Smooth muscle cell of the brain vasculature (primary cell): ENCODE data around the gene HNRNPA0.

Experiments used
- DNase-seq: peaks from one replicate; pipeline ENCODE4 v3.0.0-alpha.2; 2012; ENCODE audit warnings: low read depth, low spot score

The HNRNPA0 gene

DNA sequence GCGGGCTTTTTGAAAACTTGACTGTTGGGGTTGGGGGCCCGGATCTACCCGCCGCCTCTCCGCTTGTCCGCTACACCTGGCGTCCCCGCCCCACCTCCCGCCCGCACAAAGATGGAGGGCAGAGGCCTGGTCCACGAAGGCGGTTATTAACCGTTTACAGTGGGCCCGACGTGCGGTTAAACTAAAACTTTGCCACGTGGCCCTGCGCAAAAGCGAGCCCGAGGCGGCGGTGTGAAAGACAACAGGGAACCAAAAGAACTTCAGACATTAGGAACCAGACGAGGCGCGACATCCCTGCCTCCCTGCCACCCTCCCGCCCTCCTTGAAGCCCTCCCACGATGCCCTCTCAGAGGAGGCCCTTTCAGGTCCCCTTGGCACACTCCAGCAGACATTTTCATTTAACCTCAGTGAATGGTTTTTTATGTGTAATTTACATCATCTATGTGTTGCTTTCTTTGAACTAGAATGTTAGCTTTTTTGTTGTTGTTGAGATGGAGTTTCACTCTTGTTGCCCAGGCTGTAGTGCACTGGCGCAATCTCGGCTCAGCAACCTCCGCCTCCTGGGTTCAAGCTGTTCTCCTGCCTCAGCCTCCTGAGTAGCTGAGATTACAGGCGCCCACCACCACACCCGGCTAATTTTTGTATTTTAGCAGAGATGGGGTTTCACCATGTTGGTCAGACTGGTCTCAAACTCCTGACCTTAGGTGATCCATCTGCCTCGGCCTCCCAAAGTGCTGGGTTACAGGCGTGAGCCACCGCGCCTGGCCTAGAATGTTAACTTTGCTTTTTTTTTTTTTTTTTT lies 999 bp upstream of the HNRNPA0 start:
- DNase-seq = no peak

DNA sequence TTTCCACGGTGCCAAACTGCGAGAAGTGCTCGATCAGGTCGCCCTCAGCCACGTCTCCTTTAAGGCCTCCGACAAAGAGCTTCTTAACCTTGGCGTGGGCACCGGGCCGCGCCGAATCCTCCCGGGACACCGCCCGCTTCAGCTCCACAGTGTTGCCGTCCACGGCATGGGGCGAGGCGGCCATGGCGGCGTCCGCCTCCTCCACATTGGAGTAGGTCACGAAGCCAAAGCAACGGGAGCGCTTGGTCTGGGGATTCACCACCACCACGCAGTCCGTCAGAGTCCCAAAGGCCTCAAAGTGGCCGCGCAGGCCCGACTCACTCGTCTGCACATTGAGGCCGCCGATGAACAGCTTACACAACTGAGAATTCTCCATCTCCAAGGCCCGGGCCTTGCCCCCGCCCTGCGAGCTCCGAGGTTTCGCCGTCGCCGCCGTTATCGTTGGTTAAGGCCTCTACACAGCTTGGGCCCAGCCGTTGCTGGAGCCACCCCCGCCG lies 424 bp downstream of the HNRNPA0 start:
- DNase-seq = no peak

DNA sequence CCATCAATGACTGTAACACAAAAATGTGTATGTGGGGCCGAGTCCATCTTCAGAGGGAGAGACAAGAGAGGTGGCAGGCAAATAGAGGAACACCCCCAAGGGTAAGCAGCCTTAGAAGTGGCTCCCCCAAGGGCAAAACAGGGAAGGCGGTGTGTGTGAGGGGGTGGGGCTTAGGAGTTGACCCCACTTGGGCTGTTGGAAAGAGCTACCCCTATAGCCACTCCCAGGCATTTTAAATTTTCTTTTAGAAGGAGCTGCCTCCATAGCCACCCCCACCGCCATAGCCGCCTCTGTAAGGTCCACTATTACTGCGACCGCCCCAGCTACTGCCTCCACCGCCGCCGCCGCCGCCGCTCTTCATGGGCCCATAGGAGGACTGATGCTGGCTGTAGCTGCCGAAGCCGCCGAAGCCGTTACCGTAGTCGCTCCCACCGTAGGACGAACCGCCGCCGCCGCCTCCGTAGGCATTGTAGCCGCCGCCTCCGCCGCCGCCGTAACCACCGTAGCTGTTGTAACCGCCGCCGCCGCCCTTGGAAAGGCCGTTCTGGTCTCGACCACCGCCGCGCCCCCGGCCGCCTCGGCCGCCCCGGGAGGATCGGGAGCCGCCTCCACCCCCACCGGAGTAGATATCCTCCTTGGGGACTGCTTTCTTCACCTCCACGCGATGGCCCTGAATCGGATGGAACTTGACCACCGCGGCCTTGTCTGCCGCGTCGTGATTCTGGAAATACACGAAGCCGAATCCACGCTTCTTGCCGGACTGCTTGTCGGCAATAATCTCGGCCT lies 1.1 kb downstream of the HNRNPA0 start:
- DNase-seq = no peak

DNA sequence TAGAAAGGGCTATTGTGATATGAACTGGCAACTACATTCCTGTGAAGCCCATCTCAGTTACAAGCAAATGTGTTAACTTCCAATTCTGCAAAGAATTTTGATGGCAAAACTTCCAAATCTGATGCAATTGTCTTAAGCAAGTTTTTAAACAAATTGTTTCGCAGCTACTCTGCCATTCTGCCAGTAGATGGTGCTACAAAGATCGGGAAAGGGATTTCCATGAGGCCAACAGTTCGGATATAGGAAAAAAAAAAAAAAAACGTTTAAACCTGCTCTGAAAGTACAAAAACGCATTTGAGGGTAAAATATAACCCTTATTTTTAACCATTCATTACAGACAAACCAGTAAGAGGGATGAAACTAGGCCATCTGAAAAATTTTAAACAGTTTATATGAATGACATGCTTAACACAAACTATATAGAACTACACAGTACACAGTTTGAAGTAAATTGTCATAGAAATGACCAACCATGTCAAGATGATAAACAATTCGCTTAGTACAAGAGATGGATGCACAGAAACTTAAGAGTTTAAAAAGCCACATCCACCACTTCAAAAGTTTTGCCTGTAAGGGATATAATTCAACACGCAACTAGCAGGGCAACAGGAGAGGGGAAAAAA lies 2.2 kb downstream of the HNRNPA0 start:
- no peak for DNase-seq

DNA sequence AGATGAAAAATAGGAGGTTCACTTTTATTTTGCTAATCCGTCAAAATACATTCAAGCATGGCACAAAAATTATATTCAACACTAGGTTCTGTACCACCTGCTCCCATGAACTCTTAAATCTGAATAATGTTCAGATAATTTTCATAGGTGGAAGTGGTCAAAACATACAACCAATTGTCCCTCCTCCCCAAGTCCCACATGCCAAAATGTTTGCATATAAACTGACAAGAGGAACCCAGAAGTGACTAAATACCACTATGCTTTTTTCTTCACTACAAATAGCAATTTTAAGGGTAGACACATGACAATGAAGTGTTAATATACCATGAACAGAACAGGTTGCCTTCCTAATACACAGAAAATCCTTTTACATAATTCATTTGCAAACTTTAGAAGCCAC lies 3.7 kb downstream of the HNRNPA0 start:
- no peak for DNase-seq

DNA sequence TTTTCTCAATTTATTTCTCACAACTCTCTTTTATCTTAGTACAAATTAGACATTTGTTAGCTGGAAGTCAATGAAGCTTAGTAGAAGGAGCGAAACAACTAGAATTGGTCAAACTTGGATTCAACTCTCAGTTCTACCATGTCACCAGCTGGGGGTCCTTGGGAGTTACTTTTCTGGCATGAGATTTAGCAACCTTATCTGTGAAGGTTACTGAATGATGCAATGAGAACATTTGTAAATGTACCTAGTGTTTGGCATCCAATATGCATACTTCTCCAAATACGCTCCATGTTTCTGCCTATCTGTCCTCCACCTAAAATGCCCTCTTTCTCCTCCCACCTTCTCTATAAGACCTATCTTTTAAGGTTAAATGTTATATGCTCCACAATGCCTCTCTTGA lies 6.3 kb downstream of the HNRNPA0 start:
- DNase-seq = no peak

DNA sequence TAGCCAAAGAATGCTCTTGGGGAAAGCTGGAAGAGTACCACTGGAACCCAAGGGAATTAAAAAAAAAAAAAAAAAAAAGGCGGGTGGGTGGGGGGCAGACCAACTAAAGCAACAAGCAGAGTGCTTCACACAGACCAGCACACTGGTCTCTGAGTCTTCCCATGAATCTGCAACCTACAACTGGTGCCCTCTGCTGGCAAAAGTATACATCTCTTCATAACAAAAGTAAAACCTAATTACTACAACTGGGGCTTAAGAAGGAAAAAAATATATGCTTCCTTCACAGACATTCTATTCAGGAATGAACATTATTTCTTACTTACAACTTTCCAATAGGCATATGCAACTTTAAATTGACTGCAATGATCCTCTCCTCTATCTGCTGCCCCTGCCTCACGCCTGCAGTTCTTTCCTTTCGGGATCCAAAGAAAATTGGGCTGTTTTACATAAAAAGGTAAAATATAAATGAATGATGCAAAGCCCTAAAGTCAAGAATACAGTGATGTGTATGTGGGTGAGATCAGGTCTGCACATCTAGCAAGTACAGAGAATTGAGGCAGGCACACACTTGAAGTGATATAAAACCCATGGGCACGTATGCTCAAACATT lies 11.0 kb downstream of the HNRNPA0 start:
- peak; percentile 52 for DNase-seq

DNA sequence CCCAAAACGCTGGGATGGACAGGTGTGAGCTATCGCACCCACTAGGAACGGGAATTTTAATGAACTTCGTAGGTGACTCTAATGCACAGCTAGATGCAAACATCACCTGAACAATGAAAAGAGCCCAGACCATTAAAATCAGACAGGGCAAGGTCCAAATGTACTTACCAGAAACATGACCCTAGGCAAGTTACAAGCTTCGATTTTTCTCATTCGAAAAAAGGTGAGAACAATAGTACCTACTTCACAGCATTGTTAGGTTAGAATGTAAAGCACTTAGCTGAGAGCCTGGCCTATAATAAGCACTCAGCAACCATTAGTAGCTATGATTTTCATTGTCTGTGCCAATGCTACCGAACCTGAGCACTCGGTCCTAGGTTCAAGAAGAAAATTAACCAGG lies 12.4 kb downstream of the HNRNPA0 start:
- no peak for DNase-seq

DNA sequence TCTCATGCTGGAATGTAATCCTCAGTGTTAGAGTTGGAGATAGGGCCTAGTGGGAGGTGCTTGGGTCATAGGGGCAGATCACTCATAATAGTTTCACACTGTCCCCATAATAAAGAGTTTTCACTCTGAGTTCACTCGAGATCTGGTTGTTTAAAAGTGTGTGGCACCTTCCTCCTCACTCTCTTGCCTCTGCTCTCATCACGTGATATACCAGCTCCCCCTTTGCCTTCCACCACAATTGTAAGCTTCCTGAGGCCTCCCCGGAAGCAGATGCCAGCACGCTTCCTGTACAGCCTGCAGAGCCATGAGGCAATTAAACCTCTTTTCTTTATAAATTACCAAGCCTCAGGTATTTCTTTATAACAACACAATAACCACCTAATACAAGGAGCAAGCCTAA lies 14.4 kb downstream of the HNRNPA0 start:
- no peak for DNase-seq

DNA sequence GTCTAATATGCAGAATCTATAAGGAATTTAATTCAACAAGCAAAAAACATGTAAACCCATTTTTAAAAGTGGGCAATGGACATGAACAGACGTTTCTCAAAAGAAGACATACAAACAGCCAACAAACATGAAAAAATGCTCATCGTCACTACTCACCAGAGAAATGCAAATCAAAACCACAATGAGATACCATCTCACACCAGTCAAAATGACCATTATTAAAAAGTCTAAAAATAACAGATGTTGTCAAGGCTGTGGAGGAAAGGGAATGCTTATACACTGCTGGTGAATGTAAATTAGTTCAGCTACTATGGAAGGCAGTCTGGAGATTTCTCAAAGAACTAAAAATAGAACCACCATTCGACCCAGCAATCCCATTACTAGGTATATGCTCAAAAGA lies 15.2 kb downstream of the HNRNPA0 start:
- no peak for DNase-seq

DNA sequence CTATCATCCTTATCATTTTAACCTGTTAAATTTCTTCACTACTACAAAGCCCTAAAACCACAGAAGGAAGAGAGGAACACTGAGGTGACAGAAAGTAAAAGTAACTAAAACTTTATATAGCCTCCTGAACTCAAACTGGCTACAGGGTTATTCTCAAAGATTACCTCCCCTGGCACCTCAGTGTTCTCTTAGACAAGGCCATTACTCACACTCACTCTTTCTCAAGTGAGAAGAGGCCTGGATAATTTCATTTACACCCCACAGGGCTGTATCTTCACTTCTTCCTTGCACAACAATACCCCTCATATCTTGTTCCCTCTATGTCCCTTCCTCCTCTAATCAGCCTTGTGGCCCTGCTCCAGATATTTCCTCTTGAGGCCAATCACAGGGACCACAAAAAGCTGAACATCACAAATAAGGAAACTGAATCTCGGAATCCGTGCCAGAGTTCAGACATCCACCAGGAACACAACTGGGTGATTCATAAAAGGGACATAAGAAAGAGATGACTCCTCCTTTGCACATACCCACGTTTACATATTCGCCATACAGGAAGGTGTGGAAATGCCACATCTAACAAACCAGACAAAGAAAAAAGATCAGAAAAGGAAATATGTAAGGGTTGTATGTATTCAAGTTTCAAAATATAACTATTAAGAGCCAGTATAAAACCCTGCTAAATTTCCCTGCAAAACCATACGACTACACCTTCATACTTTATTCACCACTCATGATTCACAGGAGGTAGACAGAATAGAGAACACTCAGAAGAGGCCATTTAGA lies 16.6 kb downstream of the HNRNPA0 start:
- no peak for DNase-seq

DNA sequence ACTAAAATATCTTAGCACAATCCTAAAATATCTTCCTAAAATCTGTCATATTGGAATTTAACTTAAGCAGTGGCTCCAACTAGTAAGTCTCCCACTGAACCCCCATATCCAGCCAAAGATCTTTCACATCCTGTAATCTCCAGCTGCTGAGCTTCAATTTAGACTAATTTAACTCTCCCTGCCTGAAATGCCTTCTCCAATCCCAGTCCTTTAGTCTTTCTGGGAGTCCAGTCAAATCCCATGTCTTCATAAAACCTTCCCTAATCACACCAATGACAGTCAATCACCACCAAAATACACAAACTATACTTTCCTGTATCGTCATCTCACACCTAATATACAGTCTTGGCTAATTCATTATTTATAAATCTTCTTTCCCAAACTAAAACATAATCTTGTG lies 17.7 kb downstream of the HNRNPA0 start:
- DNase-seq = no peak

DNA sequence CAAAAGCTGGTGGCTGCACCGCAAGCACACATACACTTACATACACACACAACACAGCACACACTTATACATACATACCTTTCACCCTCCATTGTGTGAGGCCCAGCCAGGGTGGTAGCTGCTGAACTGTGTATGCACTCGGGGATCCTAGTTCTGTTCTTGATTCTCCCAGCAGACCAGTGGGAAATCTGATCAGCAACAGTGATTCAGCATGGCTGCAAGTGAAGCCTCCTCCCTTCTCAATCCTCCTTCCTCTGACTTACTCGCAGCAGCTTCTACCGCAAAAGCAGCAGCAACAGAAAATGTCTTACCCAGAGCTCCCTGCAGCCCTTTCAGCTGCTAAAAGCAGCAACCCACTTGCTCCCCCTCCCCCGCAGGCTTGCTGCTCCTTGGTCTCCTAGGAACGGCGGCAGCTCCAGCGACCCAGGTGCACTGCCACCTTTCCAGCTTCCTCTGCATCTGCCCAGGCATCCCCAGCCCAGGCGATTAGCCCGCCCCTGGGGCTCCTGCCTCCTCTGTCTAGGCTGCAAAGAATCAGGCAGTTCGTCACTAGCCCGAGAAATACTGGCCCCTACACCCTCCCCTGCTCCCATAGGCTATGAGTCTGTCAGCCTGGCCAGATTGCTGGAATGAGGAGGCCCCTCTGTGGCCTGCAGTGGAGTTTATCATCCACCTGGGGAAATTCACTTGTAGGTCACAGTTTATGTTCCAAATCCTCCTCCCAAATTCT lies 18.4 kb downstream of the HNRNPA0 start, which contains the start of gene KLHL3:
TSS of gene KLHL3 (minus strand) at position 535 of the 730 bp plus-strand sequence. CDS start at position 92, 443 bp downstream.
- DNase-seq = no peak

DNA sequence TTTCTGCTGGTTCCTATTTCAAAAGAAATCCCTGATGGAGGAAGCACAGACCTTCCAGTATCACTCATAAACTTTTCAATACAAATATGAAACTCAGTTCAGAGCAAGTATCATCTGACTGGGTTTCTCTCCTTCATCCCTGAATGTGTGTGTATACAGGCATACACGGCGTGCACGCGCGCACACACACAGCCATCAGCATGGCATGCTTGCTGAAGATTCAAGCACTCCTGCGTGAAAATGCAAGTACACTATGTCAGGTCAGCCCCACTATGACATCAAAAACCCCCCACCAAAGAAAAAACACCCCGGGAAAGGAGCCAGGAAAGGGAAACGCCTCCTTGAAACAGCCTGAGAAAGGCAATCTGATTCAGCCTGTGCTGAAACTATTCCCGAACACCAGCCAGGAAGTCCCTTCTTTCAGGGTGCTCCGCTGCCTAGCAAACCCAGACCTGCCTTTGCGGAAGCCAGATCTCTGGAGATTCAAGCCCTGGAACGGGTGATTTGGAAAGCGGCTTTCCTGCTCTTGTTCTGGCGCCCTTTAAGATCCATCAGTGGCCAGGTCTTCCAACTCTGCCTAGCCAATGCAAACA lies 19.1 kb downstream of the HNRNPA0 start:
- no peak for DNase-seq

DNA sequence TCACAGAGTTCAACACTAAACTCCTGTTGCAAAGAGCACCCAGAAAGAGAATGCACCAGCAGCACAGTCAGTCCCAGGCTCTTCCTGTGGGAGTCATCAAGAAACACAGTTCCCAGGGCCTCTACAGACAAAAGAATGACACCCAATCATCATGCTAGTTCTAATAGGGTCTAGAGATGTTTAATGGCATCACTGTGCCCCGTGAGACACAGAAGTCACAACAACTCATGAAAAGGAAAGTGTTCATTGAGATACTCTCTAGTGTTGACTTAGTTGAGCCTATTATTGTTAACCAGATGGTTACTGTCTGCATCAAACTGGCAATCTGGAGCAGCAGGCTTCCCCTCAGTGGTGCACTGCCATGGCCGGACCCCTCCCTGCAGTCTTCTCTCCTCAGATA lies 19.8 kb downstream of the HNRNPA0 start:
- DNase-seq = no peak

DNA sequence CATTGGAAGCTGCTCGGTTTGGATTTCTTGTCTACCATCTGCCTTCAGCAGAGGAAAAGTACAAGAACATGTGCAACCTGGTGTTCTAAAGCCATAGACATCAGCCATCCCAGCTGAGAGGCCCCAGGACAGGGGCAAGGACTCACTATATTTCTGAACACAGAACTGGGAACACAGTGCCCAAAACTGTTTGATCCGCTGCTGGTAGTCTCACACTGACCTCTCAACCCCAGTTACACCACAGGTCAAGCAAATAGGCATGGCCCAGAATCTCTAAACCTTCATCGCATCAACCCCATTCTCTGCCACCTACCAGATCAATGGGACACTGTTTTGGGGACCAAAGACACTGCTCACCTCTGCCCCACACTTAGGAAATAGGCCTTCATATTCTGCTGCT lies 20.2 kb downstream of the HNRNPA0 start:
- no peak for DNase-seq

DNA sequence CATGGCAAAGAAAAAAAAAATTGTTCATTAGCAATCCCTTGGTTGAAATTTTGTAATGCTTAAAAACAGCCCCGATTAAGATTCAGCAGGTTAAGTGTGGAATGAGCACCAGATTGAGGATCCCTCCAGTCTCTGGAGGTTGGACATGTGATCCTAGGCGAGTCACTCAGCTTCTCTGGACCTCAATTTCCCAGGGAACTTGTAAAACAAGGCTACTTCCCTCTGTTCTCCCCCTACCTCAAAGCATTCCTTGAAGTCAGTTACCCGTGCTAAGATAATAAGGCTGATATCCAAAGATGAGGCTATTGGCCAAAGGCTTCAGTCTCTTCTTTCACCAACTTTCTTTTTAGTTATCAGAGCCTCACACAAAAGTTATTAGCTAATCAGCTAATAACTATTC lies 21.2 kb downstream of the HNRNPA0 start:
- DNase-seq = no peak

DNA sequence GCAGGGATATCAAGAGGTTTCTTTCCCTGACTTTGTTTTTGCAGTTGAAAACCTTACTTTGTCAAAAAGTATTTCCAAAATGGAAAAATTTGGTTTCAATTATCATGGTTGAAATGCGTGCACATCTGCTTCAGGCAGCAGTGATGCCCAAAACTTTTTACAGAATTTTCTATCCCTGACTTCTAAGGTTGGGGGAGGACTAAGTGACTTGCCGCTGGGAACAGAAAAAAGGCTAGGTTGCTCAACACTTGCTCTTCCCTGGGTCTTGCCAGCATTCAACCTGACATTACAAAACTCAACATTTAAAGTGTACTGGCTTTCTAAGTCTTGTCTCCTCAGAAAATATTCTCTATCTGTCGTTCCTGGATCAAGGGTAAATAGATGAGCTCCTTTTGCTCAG lies 23.0 kb downstream of the HNRNPA0 start:
- DNase-seq = no peak

DNA sequence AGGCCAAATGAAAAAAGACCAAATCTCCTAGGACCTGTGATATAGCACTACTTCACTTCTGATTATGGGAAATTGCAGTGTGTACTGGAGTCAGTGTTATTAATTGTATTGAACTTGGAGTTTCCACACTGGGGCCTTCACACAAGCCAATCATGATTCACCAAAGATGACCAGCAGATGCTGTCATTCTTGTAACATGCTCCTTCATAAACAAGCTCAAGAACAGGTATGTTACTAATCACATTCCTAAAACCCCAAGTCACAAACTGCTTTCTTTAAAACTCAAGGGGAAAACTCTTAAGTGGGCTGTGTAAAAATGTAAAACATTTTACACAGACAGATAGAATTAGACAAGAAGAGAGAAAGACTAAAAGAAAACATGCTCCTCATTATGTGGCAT lies 23.8 kb downstream of the HNRNPA0 start:
- DNase-seq = no peak

DNA sequence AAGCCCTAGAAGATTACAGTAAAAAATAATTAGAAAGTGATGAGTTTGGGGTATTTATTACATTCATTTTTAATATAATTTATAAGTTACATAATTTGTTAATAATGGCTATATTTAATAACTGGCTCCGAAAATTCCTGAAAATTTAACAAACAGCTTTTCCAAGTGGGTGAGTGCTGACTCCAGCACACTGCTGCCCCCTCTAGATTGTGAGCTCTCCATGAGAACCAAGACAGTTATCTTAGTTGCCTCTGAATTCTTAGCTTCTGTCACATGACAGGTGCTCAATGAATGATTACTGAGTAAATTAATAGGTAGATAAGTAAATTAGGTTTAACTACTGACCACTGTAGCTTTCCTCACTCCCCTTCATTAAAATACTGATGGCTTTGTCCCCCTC lies 26.1 kb downstream of the HNRNPA0 start:
- DNase-seq = no peak
